Parathyroid adenoma (tissue), 2 donors: ENCODE data around the gene CMC4.

Source experiments
- H2AFZ ChIP-seq: fragments of 300-600 bp; sonication (generic); one replicate; pipeline ENCODE4 v1.7.0; 2017; ENCODE audit warnings: antibody characterized with exemption, mild to moderate bottlenecking
- H3K27ac ChIP-seq: fragments of 300-600 bp; sonication (generic); one replicate; pipeline ENCODE4 v1.7.0; 2017
- H3K27me3 ChIP-seq: fragments of 300-600 bp; sonication (generic); one replicate; pipeline ENCODE4 v1.7.0; 2017; ENCODE audit warnings: low read length; ENCODE audit not compliant: control insufficient read depth, insufficient read depth
- H3K36me3 ChIP-seq: fragments of 300-600 bp; sonication (generic); one replicate; pipeline ENCODE4 v1.7.0; 2017; ENCODE audit warnings: low read length; ENCODE audit not compliant: control insufficient read depth, insufficient read depth
- H3K4me1 ChIP-seq: fragments of 300-600 bp; sonication (generic); one replicate; pipeline ENCODE4 v1.7.0; 2017; ENCODE audit warnings: control low read depth
- H3K4me2 ChIP-seq: fragments of 300-600 bp; sonication (generic); one replicate; pipeline ENCODE4 v1.7.0; 2017; ENCODE audit warnings: low read length
- H3K4me3 ChIP-seq: fragments of 300-600 bp; sonication (generic); one replicate; pipeline ENCODE4 v1.7.0; 2017; ENCODE audit warnings: low read depth, low read length
- H3K79me2 ChIP-seq: fragments of 300-600 bp; sonication (generic); one replicate; pipeline ENCODE4 v1.7.0; 2017; ENCODE audit warnings: control low read depth
- H3K9ac ChIP-seq: fragments of 300-600 bp; sonication (generic); one replicate; pipeline ENCODE4 v1.7.0; 2017; ENCODE audit warnings: mild to moderate bottlenecking
- H3K9me3 ChIP-seq: fragments of 300-600 bp; sonication (generic); one replicate; pipeline ENCODE4 v1.7.0; 2017; ENCODE audit warnings: low read length; ENCODE audit not compliant: control insufficient read depth
- CTCF ChIP-seq: fragments of 300-600 bp; sonication (generic); IDR thresholded peaks from one replicate; pipeline ENCODE4 v1.7.0; 2017; ENCODE audit warnings: antibody characterized with exemption, mild to moderate bottlenecking
- donor health status: primary hyperparathyroidism.

Gene CMC4

GRCh38 chrX:155020591-155020990 is 50.3 kb downstream of the CMC4 start:
- Histone ChIP-seq H3K27me3 (no peaks in the 10 kb centered on the region), H3K36me3 (no peaks in the 10 kb centered on the region), H3K27ac (no peak overlapping the region), H3K9me3 (no peaks in the 10 kb centered on the region), H3K4me3 (no peak overlapping the region), H3K4me2 (no peak overlapping the region), H3K79me2 (no peaks in the 10 kb centered on the region), H2AFZ (no peak overlapping the region), H3K4me1 (peaks cover 5% of the 10 kb centered on the region), H3K9ac (no peak overlapping the region)
- no peak for TF ChIP-seq CTCF
